DOHH2 (cell line): Measurements from ENCODE around the gene TEX48.

Source experiments
- EZH2phosphoT487 ChIP-seq: fragments of 200-600 bp; sonication (generic); IDR thresholded peaks from 2 replicates; pipeline ENCODE4 v1.6.1; 2017; ENCODE audit warnings: borderline replicate concordance, mild to moderate bottlenecking, antibody characterized with exemption, low read length, moderate library complexity, mixed read lengths
- TF ChIP-seq, protein P1 (sequence below): fragments of 200-600 bp; sonication (generic); IDR thresholded peaks from one replicate; pipeline ENCODE4 v1.5.1; 2014; ENCODE audit warnings: antibody characterized with exemption, mild to moderate bottlenecking, low read depth, low read length; ENCODE audit not compliant: poor library complexity, severe bottlenecking

DNA sequence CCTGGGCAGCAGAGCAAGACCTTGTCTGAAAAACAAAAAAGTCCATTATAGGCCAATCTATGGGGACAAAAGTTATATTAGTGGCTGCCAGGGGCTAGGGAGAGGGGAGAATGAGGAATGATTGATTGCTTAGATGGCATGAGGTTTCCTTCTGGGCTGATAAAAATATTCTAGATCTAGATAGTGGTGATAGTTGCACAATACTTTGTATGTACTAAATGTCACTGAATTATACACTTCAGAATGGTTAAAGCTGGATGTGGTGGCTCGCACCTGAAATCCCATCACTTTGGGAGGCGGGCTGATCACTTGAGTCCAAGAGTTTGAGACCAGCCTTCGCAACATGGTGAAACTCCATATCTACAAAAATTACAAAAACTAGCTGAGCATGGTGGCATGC lies 42.8 kb upstream of the TEX48 start:
- TF ChIP-seq, protein P1, sequence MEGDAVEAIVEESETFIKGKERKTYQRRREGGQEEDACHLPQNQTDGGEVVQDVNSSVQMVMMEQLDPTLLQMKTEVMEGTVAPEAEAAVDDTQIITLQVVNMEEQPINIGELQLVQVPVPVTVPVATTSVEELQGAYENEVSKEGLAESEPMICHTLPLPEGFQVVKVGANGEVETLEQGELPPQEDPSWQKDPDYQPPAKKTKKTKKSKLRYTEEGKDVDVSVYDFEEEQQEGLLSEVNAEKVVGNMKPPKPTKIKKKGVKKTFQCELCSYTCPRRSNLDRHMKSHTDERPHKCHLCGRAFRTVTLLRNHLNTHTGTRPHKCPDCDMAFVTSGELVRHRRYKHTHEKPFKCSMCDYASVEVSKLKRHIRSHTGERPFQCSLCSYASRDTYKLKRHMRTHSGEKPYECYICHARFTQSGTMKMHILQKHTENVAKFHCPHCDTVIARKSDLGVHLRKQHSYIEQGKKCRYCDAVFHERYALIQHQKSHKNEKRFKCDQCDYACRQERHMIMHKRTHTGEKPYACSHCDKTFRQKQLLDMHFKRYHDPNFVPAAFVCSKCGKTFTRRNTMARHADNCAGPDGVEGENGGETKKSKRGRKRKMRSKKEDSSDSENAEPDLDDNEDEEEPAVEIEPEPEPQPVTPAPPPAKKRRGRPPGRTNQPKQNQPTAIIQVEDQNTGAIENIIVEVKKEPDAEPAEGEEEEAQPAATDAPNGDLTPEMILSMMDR, result no peak
- TF ChIP-seq EZH2phosphoT487, result no peak
